ENCODE data around the gene SULT1A2.

DNA sequence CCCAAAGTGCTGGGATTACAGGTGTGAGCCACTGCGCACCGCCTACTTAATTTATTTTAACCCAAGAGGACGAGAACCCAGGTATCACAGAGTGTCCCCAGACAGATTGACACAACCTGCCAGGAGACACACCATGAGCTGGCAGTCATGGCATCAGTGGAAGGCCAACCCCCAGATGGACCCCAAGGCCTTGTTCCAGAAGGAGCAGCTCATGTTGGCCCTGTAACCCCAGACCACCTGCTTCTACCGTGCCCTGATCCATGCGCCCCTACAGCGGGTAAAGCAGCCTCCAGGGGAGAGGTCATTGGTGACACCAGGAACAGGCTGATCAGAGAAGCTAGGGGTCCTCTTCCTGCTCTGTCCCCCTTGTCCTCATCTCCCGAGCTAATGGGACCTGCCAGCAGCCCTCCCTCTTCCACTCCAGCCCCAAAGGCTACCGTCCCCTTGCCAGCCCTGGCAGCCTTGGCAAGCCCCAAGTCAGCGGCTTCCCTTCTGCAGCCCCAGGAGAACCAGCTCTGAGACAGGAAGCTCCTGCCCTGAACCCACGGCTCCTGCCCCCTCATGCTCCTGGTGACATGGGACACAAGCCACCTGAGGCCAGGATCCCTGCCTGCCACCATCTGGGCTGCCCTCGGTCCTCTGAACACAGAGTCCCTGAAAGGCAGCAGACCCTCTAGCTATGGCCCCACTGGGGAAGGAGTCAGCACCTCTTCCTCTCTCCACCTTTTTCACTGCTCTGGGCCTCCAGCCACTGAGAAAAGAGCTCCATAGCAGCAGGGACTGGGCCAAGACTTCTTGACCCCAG is 6.7 kb upstream of the SULT1A2 start:
- TF ChIP-seq, protein P1, sequence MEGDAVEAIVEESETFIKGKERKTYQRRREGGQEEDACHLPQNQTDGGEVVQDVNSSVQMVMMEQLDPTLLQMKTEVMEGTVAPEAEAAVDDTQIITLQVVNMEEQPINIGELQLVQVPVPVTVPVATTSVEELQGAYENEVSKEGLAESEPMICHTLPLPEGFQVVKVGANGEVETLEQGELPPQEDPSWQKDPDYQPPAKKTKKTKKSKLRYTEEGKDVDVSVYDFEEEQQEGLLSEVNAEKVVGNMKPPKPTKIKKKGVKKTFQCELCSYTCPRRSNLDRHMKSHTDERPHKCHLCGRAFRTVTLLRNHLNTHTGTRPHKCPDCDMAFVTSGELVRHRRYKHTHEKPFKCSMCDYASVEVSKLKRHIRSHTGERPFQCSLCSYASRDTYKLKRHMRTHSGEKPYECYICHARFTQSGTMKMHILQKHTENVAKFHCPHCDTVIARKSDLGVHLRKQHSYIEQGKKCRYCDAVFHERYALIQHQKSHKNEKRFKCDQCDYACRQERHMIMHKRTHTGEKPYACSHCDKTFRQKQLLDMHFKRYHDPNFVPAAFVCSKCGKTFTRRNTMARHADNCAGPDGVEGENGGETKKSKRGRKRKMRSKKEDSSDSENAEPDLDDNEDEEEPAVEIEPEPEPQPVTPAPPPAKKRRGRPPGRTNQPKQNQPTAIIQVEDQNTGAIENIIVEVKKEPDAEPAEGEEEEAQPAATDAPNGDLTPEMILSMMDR (IDR thresholded peaks at IDR 0.05; ENCODE audit: insufficient read depth, low read length, poor library complexity, severe bottlenecking), result no peak
- no peak for TF ChIP-seq EZH2phosphoT487 (conservative IDR thresholded peaks at IDR 0.05; ENCODE audit: low read length)
